Activated T-helper 2 cell treated with anti-CD3 and anti-CD28 coated beads, Interferon-gamma antibody, Interleukin-2, Interleukin-4, amounts not matched to agents 10 μg/mL and 5 μg/mL and 100 μg/mL, durations not matched to agents 14 hours and 24 hours and 36 hours (primary cell): ENCODE data around the gene TMEM125. TPM values are rescaled to one million over a fixed set of nuclear protein-coding genes. Genes with fewer than 3 reads are reported as not detected.

Source experiments
- DNase-seq: peaks from one replicate; pipeline ENCODE4 v3.0.0; 2021; ENCODE audit warnings: low spot score
- H3K27ac Mint-ChIP-seq: one replicate; pipeline ENCODE4 v1.8.0; 2021; ENCODE audit warnings: mixed read lengths
- H3K27me3 Mint-ChIP-seq: one replicate; pipeline ENCODE4 v1.8.0; 2021; ENCODE audit warnings: low read depth, mixed read lengths
- H3K36me3 Mint-ChIP-seq: one replicate; pipeline ENCODE4 v1.8.0; 2021; ENCODE audit warnings: low read depth, mixed read lengths
- H3K4me1 Mint-ChIP-seq: one replicate; pipeline ENCODE4 v1.8.0; 2021; ENCODE audit warnings: low read depth, mixed read lengths
- H3K4me3 Mint-ChIP-seq: one replicate; pipeline ENCODE4 v1.8.0; 2021; ENCODE audit warnings: low read depth, mild to moderate bottlenecking, moderate library complexity, mixed read lengths
- H3K9me3 Mint-ChIP-seq: one replicate; pipeline ENCODE4 v1.8.0; 2021; ENCODE audit warnings: mixed read lengths
- intact Hi-C: fragments of 100-400 bp; cut with micrococcal nuclease; formaldehyde crosslinking; loops from one replicate; pipeline ENCODE4 v1.15.1; 2023
- total RNA-seq: library from RNA; stranded (reverse); gene quantifications from 2 replicates; pipeline ENCODE4 v1.2.3, GENCODE V29; 2022

TMEM125 gene
- total RNA-seq, 1 donor from 2014 or later: not detected

DNA sequence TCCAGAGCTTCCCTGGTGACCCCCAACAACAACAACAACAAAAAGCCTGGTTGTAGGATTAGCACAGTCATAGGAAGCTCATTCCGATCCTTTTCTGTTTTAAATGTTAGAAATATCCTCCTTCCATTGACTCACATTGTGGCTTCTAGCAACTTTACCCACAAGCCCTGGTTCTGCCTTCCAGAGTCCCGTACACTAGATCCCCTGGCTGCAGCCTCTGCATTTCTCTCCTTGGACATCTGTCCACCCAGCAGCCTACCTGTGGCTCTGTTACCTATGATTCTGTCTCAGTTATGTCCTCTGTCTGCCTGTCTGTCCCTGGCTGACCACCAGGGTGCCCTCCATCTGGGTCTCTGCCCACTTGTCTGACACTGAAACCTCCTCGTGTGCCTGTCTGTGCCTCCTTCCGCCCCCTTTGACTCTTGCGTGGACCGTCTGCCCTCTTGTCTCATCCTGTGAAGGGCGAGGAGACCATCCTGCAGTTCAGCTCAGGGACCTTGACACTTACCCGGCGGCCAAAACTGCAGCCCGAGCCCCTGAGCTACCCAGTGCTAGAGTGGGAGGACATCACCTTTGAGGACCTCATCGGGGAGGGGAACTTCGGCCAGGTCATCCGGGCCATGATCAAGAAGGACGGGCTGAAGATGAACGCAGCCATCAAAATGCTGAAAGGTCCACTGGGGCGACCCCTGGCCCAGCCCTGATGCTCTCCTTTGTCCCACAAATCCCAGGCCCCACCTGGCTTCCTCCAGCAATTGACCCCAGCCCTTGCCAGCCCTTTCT, 47.1 kb downstream of the TMEM125 start:
- H3K4me3 Mint-ChIP-seq: no peak overlapping the region
- intact Hi-C loops: no loop called here
- H3K4me1 Mint-ChIP-seq: peaks cover 13% of the 10 kb centered on the region
- H3K9me3 Mint-ChIP-seq: no peaks in the 10 kb centered on the region
- DNase-seq: no peak
- H3K36me3 Mint-ChIP-seq: no peaks in the 10 kb centered on the region
- H3K27me3 Mint-ChIP-seq: no peaks in the 10 kb centered on the region
- H3K27ac Mint-ChIP-seq: peak overlapping the region; percentile 14

GRCh38 chr1:43317817-43318471, 48.2 kb downstream of the TMEM125 start:
- Mint-ChIP-seq H3K4me1 (peaks cover 13% of the 10 kb centered on the region), H3K36me3 (no peaks in the 10 kb centered on the region), H3K9me3 (no peaks in the 10 kb centered on the region), H3K4me3 (no peak overlapping the region), H3K27ac (peak overlapping the region; percentile 64), H3K27me3 (no peaks in the 10 kb centered on the region)
- intact Hi-C loops: no loop called here
- DNase-seq: no peak

DNA sequence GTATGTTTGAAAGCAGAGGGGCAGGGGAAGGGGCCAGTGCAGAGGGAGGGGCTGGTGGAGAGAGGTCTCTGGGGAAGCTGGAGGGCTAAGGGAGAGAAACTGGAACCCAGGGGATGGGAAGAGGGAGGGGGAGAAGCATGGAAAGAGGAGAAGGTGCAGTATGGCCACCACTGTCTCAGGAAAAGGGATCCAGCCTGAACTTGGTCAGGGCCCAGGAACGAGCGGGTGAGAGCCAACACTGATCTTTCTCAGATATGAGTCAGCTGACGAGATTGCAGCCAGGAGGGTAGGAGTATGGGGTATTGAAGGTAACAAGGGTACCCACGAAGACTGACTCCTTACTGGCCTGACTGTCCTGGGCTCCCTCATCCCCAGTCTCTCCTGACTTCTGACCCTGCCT, 49.0 kb downstream of the TMEM125 start:
- intact Hi-C loops: no loop called here
- H3K4me1 Mint-ChIP-seq: peaks cover 13% of the 10 kb centered on the region
- H3K27ac Mint-ChIP-seq: no peak overlapping the region
- no peaks in the 10 kb centered on the region for H3K9me3 Mint-ChIP-seq
- no peak for DNase-seq
- no peaks in the 10 kb centered on the region for H3K27me3 Mint-ChIP-seq
- no peaks in the 10 kb centered on the region for H3K36me3 Mint-ChIP-seq
- H3K4me3 Mint-ChIP-seq: no peak overlapping the region

GRCh38 chr1:43319288-43319687, 49.5 kb downstream of the TMEM125 start:
- DNase-seq: no peak
- Mint-ChIP-seq H3K4me1 (peaks cover 13% of the 10 kb centered on the region), H3K9me3 (peaks cover 2% of the 10 kb centered on the region), H3K36me3 (no peaks in the 10 kb centered on the region), H3K27ac (no peak overlapping the region), H3K27me3 (no peaks in the 10 kb centered on the region), H3K4me3 (no peak overlapping the region)
- intact Hi-C loops: no loop called here

- peak overlapping the region; percentile 30 for H3K27ac Mint-ChIP-seq
- no peaks in the 10 kb centered on the region for H3K27me3 Mint-ChIP-seq
- H3K9me3 Mint-ChIP-seq: peaks cover 7% of the 10 kb centered on the region
- H3K4me1 Mint-ChIP-seq: peaks cover 16% of the 10 kb centered on the region
- peaks cover 2% of the 10 kb centered on the region for H3K36me3 Mint-ChIP-seq
- DNase-seq: no peak
- H3K4me3 Mint-ChIP-seq: no peak overlapping the region
- intact Hi-C loops: no loop called here
Observed at GRCh38 chr1:43319766-43320165, 50.0 kb downstream of the TMEM125 start.

- peaks cover 5% of the 10 kb centered on the region for H3K36me3 Mint-ChIP-seq
- no peak overlapping the region for H3K27ac Mint-ChIP-seq
- intact Hi-C loops: no loop called here
- H3K4me3 Mint-ChIP-seq: no peak overlapping the region
- peaks cover 18% of the 10 kb centered on the region for H3K9me3 Mint-ChIP-seq
- no peak for DNase-seq
- H3K4me1 Mint-ChIP-seq: peaks cover 16% of the 10 kb centered on the region
- no peaks in the 10 kb centered on the region for H3K27me3 Mint-ChIP-seq
Observed at GRCh38 chr1:43321331-43321891, 51.6 kb downstream of the TMEM125 start.

DNA sequence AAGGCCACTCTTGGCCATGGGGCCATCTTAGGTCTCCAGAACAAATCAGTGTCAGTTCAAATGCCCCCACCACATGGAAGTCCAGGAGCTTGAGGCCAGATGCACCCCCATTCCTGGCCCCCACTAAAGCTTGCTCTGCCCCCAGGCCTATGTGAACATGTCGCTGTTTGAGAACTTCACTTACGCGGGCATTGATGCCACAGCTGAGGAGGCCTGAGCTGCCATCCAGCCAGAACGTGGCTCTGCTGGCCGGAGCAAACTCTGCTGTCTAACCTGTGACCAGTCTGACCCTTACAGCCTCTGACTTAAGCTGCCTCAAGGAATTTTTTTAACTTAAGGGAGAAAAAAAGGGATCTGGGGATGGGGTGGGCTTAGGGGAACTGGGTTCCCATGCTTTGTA, 52.7 kb downstream of the TMEM125 start:
- Mint-ChIP-seq H3K27ac (no peak overlapping the region), H3K27me3 (no peaks in the 10 kb centered on the region), H3K9me3 (peaks cover 23% of the 10 kb centered on the region), H3K4me1 (peaks cover 19% of the 10 kb centered on the region), H3K36me3 (peaks cover 5% of the 10 kb centered on the region), H3K4me3 (no peak overlapping the region)
- intact Hi-C loops: no loop called here
- no peak for DNase-seq

Other genes with a start within 250 kb of the TMEM125 start
- gene EBNA1BP2, start 97.7 kb upstream of the TMEM125 start, total RNA-seq: 102 and 104 TPM in 2 replicates
- gene CFAP57, start 97.7 kb upstream of the TMEM125 start, total RNA-seq: 0.11 and 0.16 TPM in 2 replicates
- not detected in 2 replicates for gene C1orf210, start 15.6 kb downstream of the TMEM125 start, total RNA-seq
- 2.9 and 3.1 TPM in 2 replicates for gene TIE1, start 31.0 kb downstream of the TMEM125 start, total RNA-seq
- gene MPL, start 67.8 kb downstream of the TMEM125 start, total RNA-seq: not detected in 2 replicates
- gene CDC20, start 89.0 kb downstream of the TMEM125 start, total RNA-seq: 125 and 128 TPM in 2 replicates
- gene ELOVL1, start 98.0 kb downstream of the TMEM125 start, total RNA-seq: 82.7 and 83.6 TPM in 2 replicates
- gene MED8, start 119.8 kb downstream of the TMEM125 start, total RNA-seq: 40.8 and 41.6 TPM in 2 replicates
- 56.6 and 58.4 TPM in 2 replicates for gene SZT2, start 119.9 kb downstream of the TMEM125 start, total RNA-seq
- gene HYI, start 183.9 kb downstream of the TMEM125 start, total RNA-seq: 22.6 and 26.3 TPM in 2 replicates